HG03280 (cell line): ENCODE results near the gene C1QA.

ENCODE experiments used
- ATAC-seq: cut with Tn5 transposase; IDR thresholded peaks from one replicate; pipeline ENCODE4 v1.9.1; 2021; ENCODE audit warnings: mild to moderate bottlenecking, moderate library complexity; ENCODE audit not compliant: unreplicated experiment

Gene C1QA

GRCh38 chr1:22636353-22636752 is at the start of gene C1QA:
Gene C1QA, plus strand, starts transcription at chr1:22636628. Its CDS starts 989 bp downstream, at chr1:22637617.
- no peak for ATAC-seq

GRCh38 chr1:22587247-22587646 is 49.2 kb upstream of the C1QA start:
- no peak for ATAC-seq

- ATAC-seq = no peak
These were observed 47.5 kb upstream of the C1QA start for GRCh38 chr1:22588899-22589422.

- no peak for ATAC-seq
These were observed 44.9 kb upstream of the C1QA start for GRCh38 chr1:22591576-22591975.

GRCh38 chr1:22592051-22592450 is 44.4 kb upstream of the C1QA start:
- no peak for ATAC-seq

- no peak for ATAC-seq
These were observed 43.3 kb upstream of the C1QA start for GRCh38 chr1:22592919-22593790.

GRCh38 chr1:22594396-22594795 is 42.0 kb upstream of the C1QA start:
- ATAC-seq = no peak

- ATAC-seq = no peak
These were observed 41.3 kb upstream of the C1QA start for GRCh38 chr1:22595108-22595507.

GRCh38 chr1:22597301-22597965 is 39.0 kb upstream of the C1QA start:
- ATAC-seq = no peak

- ATAC-seq = no peak
These were observed 38.4 kb upstream of the C1QA start for GRCh38 chr1:22597996-22598395.

GRCh38 chr1:22598736-22599135 is 37.7 kb upstream of the C1QA start:
- ATAC-seq = no peak

GRCh38 chr1:22600071-22600816 is 36.2 kb upstream of the C1QA start:
- ATAC-seq = no peak

GRCh38 chr1:22600817-22601605 is 35.4 kb upstream of the C1QA start:
- no peak for ATAC-seq

- no peak for ATAC-seq
These were observed 34.8 kb upstream of the C1QA start for GRCh38 chr1:22601610-22602009.

- ATAC-seq = no peak
These were observed 34.2 kb upstream of the C1QA start for GRCh38 chr1:22602060-22602740.

GRCh38 chr1:22606161-22606560 is 30.3 kb upstream of the C1QA start:
- no peak for ATAC-seq

GRCh38 chr1:22607154-22607553 is 29.3 kb upstream of the C1QA start:
- ATAC-seq = no peak

- no peak for ATAC-seq
These were observed 28.1 kb upstream of the C1QA start for GRCh38 chr1:22608361-22608760.

- ATAC-seq = no peak
These were observed 27.1 kb upstream of the C1QA start for GRCh38 chr1:22609291-22609690.

GRCh38 chr1:22611530-22611947 is 24.9 kb upstream of the C1QA start:
- ATAC-seq = no peak
